ENCODE results near the gene HPCAL1.

The HPCAL1 gene

DNA sequence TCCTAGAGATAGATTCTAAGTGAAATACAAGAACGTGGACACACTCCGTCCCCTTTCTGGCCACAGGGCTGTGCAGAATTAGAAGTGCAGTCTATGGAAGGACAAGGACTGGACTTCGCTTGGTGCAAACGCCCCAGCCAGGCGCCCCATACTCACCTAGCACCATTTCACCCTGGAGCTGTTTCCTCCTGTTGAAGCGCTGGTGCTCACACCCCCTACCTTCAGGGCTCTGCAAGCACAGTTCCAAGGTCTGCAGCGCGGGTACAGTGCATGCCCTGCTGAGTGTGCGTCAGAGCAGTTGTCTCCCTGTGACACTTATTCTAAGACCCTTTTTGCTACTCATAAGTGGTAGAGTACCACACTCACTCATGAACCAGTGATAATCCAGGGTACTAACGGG, 3.0 kb downstream of the HPCAL1 start:
- TF ChIP-seq, protein P1, sequence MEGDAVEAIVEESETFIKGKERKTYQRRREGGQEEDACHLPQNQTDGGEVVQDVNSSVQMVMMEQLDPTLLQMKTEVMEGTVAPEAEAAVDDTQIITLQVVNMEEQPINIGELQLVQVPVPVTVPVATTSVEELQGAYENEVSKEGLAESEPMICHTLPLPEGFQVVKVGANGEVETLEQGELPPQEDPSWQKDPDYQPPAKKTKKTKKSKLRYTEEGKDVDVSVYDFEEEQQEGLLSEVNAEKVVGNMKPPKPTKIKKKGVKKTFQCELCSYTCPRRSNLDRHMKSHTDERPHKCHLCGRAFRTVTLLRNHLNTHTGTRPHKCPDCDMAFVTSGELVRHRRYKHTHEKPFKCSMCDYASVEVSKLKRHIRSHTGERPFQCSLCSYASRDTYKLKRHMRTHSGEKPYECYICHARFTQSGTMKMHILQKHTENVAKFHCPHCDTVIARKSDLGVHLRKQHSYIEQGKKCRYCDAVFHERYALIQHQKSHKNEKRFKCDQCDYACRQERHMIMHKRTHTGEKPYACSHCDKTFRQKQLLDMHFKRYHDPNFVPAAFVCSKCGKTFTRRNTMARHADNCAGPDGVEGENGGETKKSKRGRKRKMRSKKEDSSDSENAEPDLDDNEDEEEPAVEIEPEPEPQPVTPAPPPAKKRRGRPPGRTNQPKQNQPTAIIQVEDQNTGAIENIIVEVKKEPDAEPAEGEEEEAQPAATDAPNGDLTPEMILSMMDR (IDR thresholded peaks at IDR 0.05; ENCODE audit: insufficient read depth, missing control alignments): no peak
- FAIRE-seq (no peak), DNase-seq (ENCODE audit: insufficient read length, low spot score) (no peak)

DNA sequence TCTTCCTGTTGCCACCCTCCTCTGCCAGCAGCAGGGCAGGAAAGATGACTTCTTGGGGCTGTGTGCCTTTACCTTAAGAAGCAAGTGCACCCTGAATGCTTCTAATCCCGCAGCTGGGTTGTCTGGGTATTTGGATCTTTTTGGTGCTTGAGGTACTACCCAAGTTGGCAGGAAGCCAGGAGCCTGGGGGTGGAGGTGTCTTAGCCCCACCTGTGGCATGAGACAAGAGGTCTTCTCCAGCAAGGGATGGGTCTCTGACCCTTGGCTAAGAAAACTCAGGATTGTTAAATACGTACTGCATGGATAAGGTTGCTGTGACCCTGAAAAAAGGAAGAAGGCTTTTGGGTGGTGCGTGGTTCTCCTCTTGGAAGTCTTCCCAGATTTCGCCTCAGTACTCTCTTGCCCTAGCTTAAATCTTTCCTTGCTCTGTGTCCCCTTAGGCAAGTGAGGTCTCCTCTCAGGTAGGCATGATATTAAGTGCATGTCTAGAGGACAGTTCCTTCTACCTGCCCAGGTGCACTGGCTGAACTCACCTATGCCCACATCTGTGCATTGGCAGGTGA, 4.3 kb downstream of the HPCAL1 start:
- no peak for DNase-seq (ENCODE audit: insufficient read length, low spot score)
- TF ChIP-seq, protein P1 (IDR thresholded peaks at IDR 0.05; ENCODE audit: insufficient read depth, missing control alignments): no peak
- FAIRE-seq: no peak

DNA sequence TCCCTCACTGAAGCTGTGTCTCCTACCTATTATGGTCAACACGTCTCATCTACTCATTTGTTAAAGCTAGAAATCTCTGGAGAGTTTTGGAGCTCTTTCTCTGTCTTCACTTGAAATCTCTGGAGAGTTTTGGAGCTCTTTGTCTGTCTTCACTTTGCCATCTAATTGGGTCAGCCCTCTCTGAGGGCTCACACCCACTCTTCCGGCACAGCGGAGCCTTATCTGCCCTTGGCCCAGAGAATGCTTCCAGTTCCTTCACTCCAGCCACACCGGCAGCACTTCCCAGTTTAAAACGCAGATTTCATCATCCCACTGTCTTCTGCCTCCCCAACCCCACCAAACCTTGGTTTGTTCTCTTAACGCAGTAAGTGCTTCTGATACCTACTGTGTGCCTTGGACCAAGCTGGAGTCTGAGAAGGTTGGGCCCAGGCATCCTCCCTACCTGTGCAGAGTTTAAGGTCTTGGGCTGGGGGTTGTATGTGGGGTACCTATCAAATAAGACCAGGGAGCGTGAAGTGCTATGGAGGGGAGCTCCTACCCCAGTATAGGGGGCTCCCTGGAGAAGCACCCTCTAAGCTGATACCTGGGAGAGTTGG, 5.0 kb downstream of the HPCAL1 start:
- TF ChIP-seq, protein P1 (IDR thresholded peaks at IDR 0.05; ENCODE audit: insufficient read depth, missing control alignments): no peak
- FAIRE-seq (no peak), DNase-seq (ENCODE audit: insufficient read length, low spot score) (no peak)

DNA sequence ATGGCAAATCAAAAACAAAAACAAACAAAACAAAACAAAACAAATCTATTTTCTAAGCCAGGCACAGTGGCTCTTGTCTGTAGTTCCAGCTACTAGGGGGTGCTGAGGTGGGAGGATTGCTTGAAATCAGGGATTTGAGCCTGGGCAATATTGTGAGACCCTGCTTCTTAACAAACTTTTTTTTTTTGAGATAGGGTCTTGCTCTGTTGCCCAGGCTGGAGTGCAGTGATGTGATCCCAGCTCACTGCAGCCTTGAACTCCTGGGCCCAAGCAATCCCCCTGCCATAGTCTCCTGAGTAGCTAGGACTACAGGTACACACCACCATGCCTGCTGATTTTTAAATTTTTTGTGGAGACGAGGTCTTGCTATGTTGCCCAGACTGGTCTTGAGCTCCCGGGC, 6.2 kb downstream of the HPCAL1 start:
- DNase-seq (ENCODE audit: insufficient read length, low spot score): no peak
- TF ChIP-seq, protein P1 (IDR thresholded peaks at IDR 0.05; ENCODE audit: insufficient read depth, missing control alignments): no peak
- no peak for FAIRE-seq

DNA sequence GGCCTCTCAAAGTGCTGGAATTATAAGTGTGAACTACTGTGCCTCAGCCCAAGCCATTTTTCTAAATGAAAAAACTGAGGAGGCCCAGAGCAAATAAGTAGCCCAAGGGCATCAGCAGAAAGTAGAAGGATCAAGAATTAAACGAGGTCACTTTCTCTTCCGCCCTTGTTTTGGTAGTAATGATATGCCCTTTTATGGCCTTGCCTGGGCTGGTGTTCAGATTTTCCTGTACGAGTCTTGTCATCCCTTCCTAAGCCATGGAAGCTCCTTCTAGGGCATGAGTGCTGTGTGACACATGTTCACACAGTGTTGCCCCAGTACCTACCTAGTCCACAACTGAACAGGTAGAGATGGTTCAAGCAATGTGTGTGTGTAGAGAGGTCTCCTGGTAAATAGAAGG, 6.6 kb downstream of the HPCAL1 start:
- DNase-seq (ENCODE audit: insufficient read length, low spot score): no peak
- TF ChIP-seq, protein P1 (IDR thresholded peaks at IDR 0.05; ENCODE audit: insufficient read depth, missing control alignments): no peak
- no peak for FAIRE-seq

DNA sequence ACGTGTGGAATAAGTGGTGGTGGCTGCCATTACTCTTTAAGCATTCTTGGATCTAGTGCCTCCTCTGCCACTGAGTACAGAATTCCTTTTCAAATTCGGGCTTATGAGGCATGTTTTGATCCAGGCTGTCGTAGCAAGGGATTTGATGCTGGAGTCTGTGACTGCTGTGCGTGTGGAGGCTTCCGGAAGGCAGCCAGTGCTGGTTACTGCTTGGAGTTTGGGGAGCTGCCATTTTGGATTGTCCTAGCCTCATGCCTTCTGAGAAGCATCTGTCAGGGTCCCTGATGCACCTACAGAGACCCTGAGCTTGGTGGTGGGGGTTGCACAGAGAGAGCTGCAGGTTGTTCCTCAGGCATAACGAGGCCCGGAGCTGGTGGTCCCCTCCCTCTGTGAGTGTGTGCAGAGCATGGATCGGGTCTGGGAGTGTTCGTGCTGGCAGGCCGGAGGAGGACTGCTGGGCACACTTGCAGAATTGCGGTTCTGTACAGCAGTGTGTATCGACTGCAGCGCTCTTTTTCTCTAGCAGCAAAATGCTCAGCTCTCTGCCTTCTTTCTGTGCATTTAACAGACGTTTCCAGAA, 7.7 kb downstream of the HPCAL1 start:
- TF ChIP-seq, protein P1 (IDR thresholded peaks at IDR 0.05; ENCODE audit: insufficient read depth, missing control alignments): no peak
- no peak for DNase-seq (ENCODE audit: insufficient read length, low spot score)
- no peak for FAIRE-seq

DNA sequence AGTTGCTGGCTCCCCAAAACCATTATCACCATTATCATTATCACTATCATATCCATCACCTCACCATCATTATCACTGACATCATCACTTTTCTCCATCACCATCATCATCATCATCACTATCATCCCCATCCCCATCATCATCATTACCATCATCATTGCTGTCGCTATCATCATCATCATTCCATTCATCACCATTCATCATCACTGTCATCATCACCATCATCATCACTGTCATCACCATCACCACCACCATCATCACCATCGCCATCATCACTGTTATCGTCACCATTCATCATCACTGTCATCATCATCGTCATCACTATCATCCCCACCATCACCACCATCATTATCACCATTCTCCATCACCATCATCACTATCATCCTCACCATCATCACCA, 9.0 kb downstream of the HPCAL1 start:
- FAIRE-seq: no peak
- TF ChIP-seq, protein P1 (IDR thresholded peaks at IDR 0.05; ENCODE audit: insufficient read depth, missing control alignments): no peak

More for the DNA sequence above, 9.0 kb downstream of the HPCAL1 start:
- DNase-seq (ENCODE audit: insufficient read length, low spot score): no peak

All from D721Med (cell line).